ENCODE measurements around the gene RNF213. TPM values are rescaled to one million over a fixed set of nuclear protein-coding genes. Genes with fewer than 3 reads are reported as not detected.

Gene RNF213
- total and polyA plus RNA-seq, 10 donors: 36.7 to 481 (median 337) TPM

GRCh38 chr17:80352991-80353665, 92.5 kb downstream of the RNF213 start:
- Histone ChIP-seq H3K27ac (no peak overlapping the region), H3K27me3 (replicated peaks in 1 of 7) (no peaks in the 10 kb centered on the region), H3K9me3 (no peaks in the 10 kb centered on the region), H3K36me3 (peaks cover 21 to 97% (median 95%) of the 10 kb centered on the region in 6 donors), H3K4me1 (no peaks in the 10 kb centered on the region), H3K4me3 (no peak overlapping the region)
- intact Hi-C loops (cut with DNase I; ENCODE audit: low total_unique reads): no loop called here
- TF ChIP-seq POLR2AphosphoS5 (IDR thresholded peaks at IDR 0.05) (peak in 2 of 3 donors; percentile 37 to 74), CTCF (IDR thresholded peaks at IDR 0.05 in 8 of 11, conservative IDR thresholded peaks at IDR 0.05 in 3 of 11) (no peak), POLR2A (IDR thresholded peaks at IDR 0.05) (no peak)
- peak; percentile 64 for DNase-seq
- 95 to 98% (median 97%) methylated on average over 22 to 28 of the region's 28 CpGs for WGBS, 5 donors

GRCh38 chr17:80353718-80354275, 93.1 kb downstream of the RNF213 start:
- H3K27ac ChIP-seq: no peak overlapping the region
- no peaks in the 10 kb centered on the region for H3K9me3 ChIP-seq
- intact Hi-C loops (cut with DNase I; ENCODE audit: low total_unique reads): no loop called here
- peak; percentile 51 for DNase-seq
- peaks cover 15 to 97% (median 95%) of the 10 kb centered on the region in 6 donors for H3K36me3 ChIP-seq
- no peak overlapping the region for H3K4me3 ChIP-seq
- 92 to 97% (median 95%) methylated on average over 15 to 29 of the region's 29 CpGs for WGBS, 5 donors
- no peaks in the 10 kb centered on the region for H3K4me1 ChIP-seq
- TF ChIP-seq CTCF (IDR thresholded peaks at IDR 0.05 in 8 of 11, conservative IDR thresholded peaks at IDR 0.05 in 3 of 11): no peak
- TF ChIP-seq POLR2AphosphoS5 (IDR thresholded peaks at IDR 0.05): peak in 1 of 3 donors; percentile 53
- no peaks in the 10 kb centered on the region for H3K27me3 ChIP-seq (replicated peaks in 1 of 7)

GRCh38 chr17:80354336-80354735, 93.7 kb downstream of the RNF213 start:
- no peak overlapping the region for H3K27ac ChIP-seq
- H3K36me3 ChIP-seq: peaks cover 15 to 97% (median 94%) of the 10 kb centered on the region in 6 donors
- H3K27me3 ChIP-seq (replicated peaks in 1 of 7): no peaks in the 10 kb centered on the region
- WGBS, 5 donors: 91 to 95% (median 94%) methylated on average over 9 of the region's 9 CpGs
- no peaks in the 10 kb centered on the region for H3K4me1 ChIP-seq
- peak; percentile 23 for DNase-seq
- TF ChIP-seq CTCF (IDR thresholded peaks at IDR 0.05 in 8 of 11, conservative IDR thresholded peaks at IDR 0.05 in 3 of 11) (no peak), POLR2A (IDR thresholded peaks at IDR 0.05) (no peak), POLR2AphosphoS5 (IDR thresholded peaks at IDR 0.05) (no peak)
- H3K4me3 ChIP-seq: no peak overlapping the region
- intact Hi-C loops (cut with DNase I; ENCODE audit: low total_unique reads): no loop called here
- H3K9me3 ChIP-seq: no peaks in the 10 kb centered on the region

- Histone ChIP-seq H3K27ac (no peak overlapping the region), H3K36me3 (peaks cover 20 to 97% (median 94%) of the 10 kb centered on the region in 6 donors), H3K27me3 (replicated peaks in 1 of 7) (no peaks in the 10 kb centered on the region), H3K4me3 (no peak overlapping the region), H3K9me3 (peaks cover 0 to 7% (median 0%) of the 10 kb centered on the region in 8 donors), H3K4me1 (no peaks in the 10 kb centered on the region)
- 91 to 97% (median 96%) methylated on average over 23 to 24 of the region's 24 CpGs for WGBS, 5 donors
- intact Hi-C loops (cut with DNase I; ENCODE audit: low total_unique reads): no loop called here
- TF ChIP-seq CTCF (IDR thresholded peaks at IDR 0.05 in 8 of 11, conservative IDR thresholded peaks at IDR 0.05 in 3 of 11) (no peak), POLR2AphosphoS5 (IDR thresholded peaks at IDR 0.05) (peak in 2 of 3 donors; percentile 45 to 66)
- peak; percentile 51 for DNase-seq
Observed at GRCh38 chr17:80356231-80356856, 95.7 kb downstream of the RNF213 start.
